Measurements from ENCODE around the gene CD109. TPM values are rescaled to one million over a fixed set of nuclear protein-coding genes. Genes with fewer than 3 reads are reported as not detected.
"Not testable (repeated sequence)": the region's sequence is repeated elsewhere in the genome, so short reads cannot be mapped to it uniquely, and the experiment has no call there.

CD109 gene
- total RNA-seq, 1 donor from 2014 or later: 27.1 TPM

DNA sequence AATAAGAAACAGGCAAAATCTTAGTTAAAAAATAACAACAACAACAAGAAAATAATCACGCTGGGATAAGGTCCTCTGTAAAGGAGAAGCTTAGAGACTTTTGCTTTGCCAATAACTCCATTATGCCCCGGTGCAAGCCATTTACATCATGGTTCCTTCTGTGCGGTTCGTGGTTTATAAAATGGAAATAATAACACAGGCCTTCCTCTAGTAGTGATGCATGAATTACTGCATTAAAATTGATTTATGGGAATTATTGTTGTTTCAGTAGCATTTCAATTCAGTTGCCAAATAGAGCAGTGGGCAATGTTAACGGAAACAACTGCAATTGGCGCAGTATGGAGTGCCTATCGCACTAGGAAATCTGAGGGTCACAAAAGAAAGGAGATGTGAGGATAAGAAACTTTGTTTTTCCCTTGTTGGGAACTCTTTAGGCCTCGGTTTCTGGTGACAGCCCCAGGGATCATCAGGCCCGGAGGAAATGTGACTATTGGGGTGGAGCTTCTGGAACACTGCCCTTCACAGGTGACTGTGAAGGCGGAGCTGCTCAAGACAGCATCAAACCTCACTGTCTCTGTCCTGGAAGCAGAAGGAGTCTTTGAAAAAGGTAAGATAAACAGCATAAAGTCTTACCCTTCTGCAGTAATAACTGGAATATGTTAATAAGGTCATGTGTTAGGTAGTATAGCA is 1.1 kb downstream of the CD109 start:
- no peak for DNase-seq (ENCODE audit: low spot score)
- H3K36me3 Mint-ChIP-seq (ENCODE audit: low read depth): peaks cover 38% of the 10 kb centered on the region
- peak overlapping the region; percentile 95 for H3K27ac Mint-ChIP-seq
- H3K9me3 Mint-ChIP-seq: no peaks in the 10 kb centered on the region
- H3K4me1 Mint-ChIP-seq (ENCODE audit: low read depth): peaks cover 59% of the 10 kb centered on the region
- intact Hi-C loops (cut with micrococcal nuclease): no loop called here
- H3K27me3 Mint-ChIP-seq (ENCODE audit: insufficient read depth): no peaks in the 10 kb centered on the region
- H3K4me3 Mint-ChIP-seq: peak overlapping the region; percentile 88

DNA sequence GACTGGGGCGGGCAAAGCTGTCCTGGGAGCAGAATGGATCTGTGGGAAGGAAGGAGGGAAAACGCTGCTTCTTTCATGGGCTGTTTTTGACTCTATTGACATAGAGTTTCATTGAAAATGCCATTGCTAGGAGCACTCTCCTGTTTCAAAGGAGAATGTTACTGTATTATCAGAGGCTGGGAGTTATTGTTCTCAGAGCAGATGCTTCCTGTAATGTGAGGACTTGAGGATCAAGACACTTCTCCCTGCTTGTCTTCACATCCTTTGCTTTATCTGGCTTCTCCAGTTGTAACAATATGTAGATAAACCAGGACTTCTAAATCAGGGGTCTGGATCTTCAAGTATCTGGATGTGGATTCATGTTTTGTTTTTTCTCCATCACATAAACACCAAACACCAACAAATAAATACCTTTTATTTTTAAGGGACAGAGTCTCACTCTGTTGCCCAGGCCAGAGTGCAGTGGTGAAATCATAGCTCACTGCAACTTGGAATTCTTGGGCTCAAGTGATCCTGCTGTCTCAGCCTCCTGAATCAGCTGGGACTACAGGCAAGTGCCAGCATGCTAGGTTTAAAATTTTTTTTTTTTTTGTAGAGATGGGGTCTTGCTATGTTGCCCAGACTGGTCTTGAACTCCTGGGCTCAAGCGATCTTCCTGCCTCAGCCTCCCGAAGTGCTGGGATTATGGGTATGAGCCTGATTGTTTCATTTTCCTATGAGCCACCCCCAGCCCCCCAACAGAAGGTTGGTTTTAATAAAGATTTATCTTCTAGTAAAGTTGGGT is 3.9 kb downstream of the CD109 start:
- H3K27me3 Mint-ChIP-seq (ENCODE audit: insufficient read depth): no peaks in the 10 kb centered on the region
- intact Hi-C loops (cut with micrococcal nuclease): no loop called here
- DNase-seq (ENCODE audit: low spot score): no peak
- peaks cover 61% of the 10 kb centered on the region for H3K36me3 Mint-ChIP-seq (ENCODE audit: low read depth)
- H3K27ac Mint-ChIP-seq: no peak overlapping the region
- no peaks in the 10 kb centered on the region for H3K9me3 Mint-ChIP-seq
- H3K4me3 Mint-ChIP-seq: peak overlapping the region; percentile 6
- peaks cover 61% of the 10 kb centered on the region for H3K4me1 Mint-ChIP-seq (ENCODE audit: low read depth)

- Mint-ChIP-seq H3K4me3 (no peak overlapping the region), H3K4me1 (ENCODE audit: low read depth) (peaks cover 44% of the 10 kb centered on the region), H3K27ac (peak overlapping the region; percentile 19), H3K9me3 (no peaks in the 10 kb centered on the region), H3K27me3 (ENCODE audit: insufficient read depth) (no peaks in the 10 kb centered on the region), H3K36me3 (ENCODE audit: low read depth) (peaks cover 56% of the 10 kb centered on the region)
- intact Hi-C loops (cut with micrococcal nuclease): loop anchor here (1.0 kb wide), 1 partner anchor 20 kb away; no protein-coding TSS in a partner anchor
- DNase-seq (ENCODE audit: low spot score): no peak
Measured at GRCh38 chr6:73702444-73702843, 6.4 kb downstream of the CD109 start.

- Mint-ChIP-seq H3K36me3 (ENCODE audit: low read depth) (peaks cover 54% of the 10 kb centered on the region), H3K27ac (peak overlapping the region; percentile 86), H3K27me3 (ENCODE audit: insufficient read depth) (no peaks in the 10 kb centered on the region), H3K9me3 (no peaks in the 10 kb centered on the region), H3K4me3 (no peak overlapping the region), H3K4me1 (ENCODE audit: low read depth) (peaks cover 34% of the 10 kb centered on the region)
- intact Hi-C loops (cut with micrococcal nuclease): no loop called here
- DNase-seq (ENCODE audit: low spot score): no peak
Measured at GRCh38 chr6:73703466-73703865, 7.5 kb downstream of the CD109 start.

- Mint-ChIP-seq H3K9me3 (no peaks in the 10 kb centered on the region), H3K4me1 (ENCODE audit: low read depth) (peaks cover 28% of the 10 kb centered on the region), H3K27ac (peak overlapping the region; percentile 86), H3K4me3 (no peak overlapping the region), H3K27me3 (ENCODE audit: insufficient read depth) (no peaks in the 10 kb centered on the region), H3K36me3 (ENCODE audit: low read depth) (peaks cover 53% of the 10 kb centered on the region)
- intact Hi-C loops (cut with micrococcal nuclease): loop anchor here (1.0 kb wide), 1 partner anchor 9 kb away; no protein-coding TSS in a partner anchor
- no peak for DNase-seq (ENCODE audit: low spot score)
Measured at GRCh38 chr6:73704260-73704659, 8.3 kb downstream of the CD109 start.

- intact Hi-C loops (cut with micrococcal nuclease): loop anchor here (1.0 kb wide), 1 partner anchor 9 kb away; no protein-coding TSS in a partner anchor
Measured at GRCh38 chr6:73704798-73705197, 8.8 kb downstream of the CD109 start.

GRCh38 chr6:73706971-73707370 is 11.0 kb downstream of the CD109 start:
- no peaks in the 10 kb centered on the region for H3K27me3 Mint-ChIP-seq (ENCODE audit: insufficient read depth)
- no peak for DNase-seq (ENCODE audit: low spot score)
- H3K4me3 Mint-ChIP-seq: no peak overlapping the region
- H3K9me3 Mint-ChIP-seq: no peaks in the 10 kb centered on the region
- peaks cover 11% of the 10 kb centered on the region for H3K4me1 Mint-ChIP-seq (ENCODE audit: low read depth)
- intact Hi-C loops (cut with micrococcal nuclease): no loop called here
- H3K27ac Mint-ChIP-seq: no peak overlapping the region
- peaks cover 41% of the 10 kb centered on the region for H3K36me3 Mint-ChIP-seq (ENCODE audit: low read depth)

More at GRCh38 chr6:73704798-73705197, 8.8 kb downstream of the CD109 start:
- Mint-ChIP-seq H3K9me3 (no peaks in the 10 kb centered on the region), H3K36me3 (ENCODE audit: low read depth) (peaks cover 51% of the 10 kb centered on the region), H3K27ac (peak overlapping the region; percentile 86), H3K4me3 (no peak overlapping the region), H3K27me3 (ENCODE audit: insufficient read depth) (no peaks in the 10 kb centered on the region), H3K4me1 (ENCODE audit: low read depth) (peaks cover 23% of the 10 kb centered on the region)
- no peak for DNase-seq (ENCODE audit: low spot score)

DNA sequence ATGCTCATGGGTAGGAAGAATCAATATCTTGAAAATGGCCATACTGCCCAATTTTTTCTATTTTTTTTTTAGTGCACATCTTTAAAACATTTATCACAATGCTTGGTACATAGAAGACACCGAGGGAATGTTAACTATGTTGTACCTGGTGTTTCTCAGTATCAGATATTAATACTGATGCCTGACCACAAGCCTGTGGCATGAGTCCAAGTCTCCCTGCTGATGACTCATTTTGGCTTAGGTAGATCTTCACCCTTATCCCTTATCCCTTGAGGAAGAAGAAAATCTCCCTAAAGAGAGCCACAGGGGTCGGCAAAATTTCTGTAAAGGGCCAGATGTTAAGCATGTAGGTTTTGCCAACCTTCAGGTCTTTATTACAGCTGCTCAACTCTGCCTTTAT is 14.5 kb downstream of the CD109 start:
- intact Hi-C loops (cut with micrococcal nuclease): no loop called here
- H3K27me3 Mint-ChIP-seq (ENCODE audit: insufficient read depth): no peaks in the 10 kb centered on the region
- H3K36me3 Mint-ChIP-seq (ENCODE audit: low read depth): peaks cover 34% of the 10 kb centered on the region
- H3K4me3 Mint-ChIP-seq: no peak overlapping the region
- H3K4me1 Mint-ChIP-seq (ENCODE audit: low read depth): peaks cover 26% of the 10 kb centered on the region
- H3K9me3 Mint-ChIP-seq: no peaks in the 10 kb centered on the region
- no peak overlapping the region for H3K27ac Mint-ChIP-seq
- no peak for DNase-seq (ENCODE audit: low spot score)

DNA sequence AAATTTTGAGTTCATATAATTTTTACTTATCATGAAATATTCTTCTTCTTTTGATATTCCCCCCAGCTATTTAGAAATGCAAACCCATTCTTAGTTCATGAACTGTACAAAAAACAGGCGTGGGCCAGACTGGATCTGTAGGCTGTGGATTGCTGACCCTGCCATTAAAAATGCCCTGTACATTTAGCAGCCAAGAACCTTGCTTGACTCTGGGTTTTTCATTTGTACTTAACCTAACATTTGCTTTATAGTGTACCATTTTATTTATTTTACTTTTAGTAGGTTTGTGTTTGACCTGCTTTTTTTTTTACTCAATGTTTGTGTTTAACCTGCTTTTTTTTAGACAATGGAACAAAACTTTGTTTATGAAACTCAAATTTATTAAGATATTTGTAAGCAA is 14.9 kb downstream of the CD109 start:
- Mint-ChIP-seq H3K4me1 (ENCODE audit: low read depth) (peaks cover 29% of the 10 kb centered on the region), H3K4me3 (no peak overlapping the region), H3K36me3 (ENCODE audit: low read depth) (peaks cover 37% of the 10 kb centered on the region), H3K9me3 (no peaks in the 10 kb centered on the region), H3K27me3 (ENCODE audit: insufficient read depth) (no peaks in the 10 kb centered on the region), H3K27ac (no peak overlapping the region)
- intact Hi-C loops (cut with micrococcal nuclease): no loop called here
- no peak for DNase-seq (ENCODE audit: low spot score)

- Mint-ChIP-seq H3K27ac (no peak overlapping the region), H3K36me3 (ENCODE audit: low read depth) (peaks cover 45% of the 10 kb centered on the region), H3K9me3 (no peaks in the 10 kb centered on the region), H3K27me3 (ENCODE audit: insufficient read depth) (no peaks in the 10 kb centered on the region), H3K4me1 (ENCODE audit: low read depth) (peaks cover 32% of the 10 kb centered on the region), H3K4me3 (no peak overlapping the region)
- intact Hi-C loops (cut with micrococcal nuclease): no loop called here
- DNase-seq (ENCODE audit: low spot score): no peak
Measured at GRCh38 chr6:73712535-73713173, 16.7 kb downstream of the CD109 start.

GRCh38 chr6:73713426-73714147 is 17.6 kb downstream of the CD109 start:
- intact Hi-C loops (cut with micrococcal nuclease): no loop called here
- H3K9me3 Mint-ChIP-seq: no peaks in the 10 kb centered on the region
- H3K27ac Mint-ChIP-seq: no peak overlapping the region
- DNase-seq (ENCODE audit: low spot score): no peak
- H3K4me3 Mint-ChIP-seq: peak overlapping the region; percentile 15
- no peaks in the 10 kb centered on the region for H3K27me3 Mint-ChIP-seq (ENCODE audit: insufficient read depth)
- H3K4me1 Mint-ChIP-seq (ENCODE audit: low read depth): peaks cover 40% of the 10 kb centered on the region
- peaks cover 42% of the 10 kb centered on the region for H3K36me3 Mint-ChIP-seq (ENCODE audit: low read depth)

DNA sequence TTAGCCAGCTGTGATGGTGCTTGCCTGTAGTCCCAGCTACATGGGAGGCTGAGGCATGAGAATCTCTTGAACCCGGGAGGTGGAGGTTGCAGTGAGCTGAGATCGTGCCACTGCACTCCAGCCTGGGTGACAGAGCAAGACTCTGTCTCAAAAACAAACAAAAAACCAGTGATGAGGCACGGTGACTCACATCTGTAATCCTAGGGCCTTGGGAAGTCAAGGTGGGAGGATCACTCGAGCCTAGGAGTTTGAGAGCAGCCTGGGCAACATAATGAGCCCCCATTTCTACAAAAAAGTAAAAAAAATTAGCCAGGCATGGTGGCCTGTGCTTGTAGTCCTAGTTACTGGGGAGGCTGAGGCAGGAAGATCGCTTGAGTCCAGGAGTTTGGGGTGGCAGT is 19.1 kb downstream of the CD109 start:
- intact Hi-C loops (cut with micrococcal nuclease); H3K4me3 Mint-ChIP-seq; DNase-seq (ENCODE audit: low spot score); H3K27me3 Mint-ChIP-seq (ENCODE audit: insufficient read depth); H3K9me3 Mint-ChIP-seq: not testable (repeated sequence)
- peaks cover 46% of the 10 kb centered on the region for H3K4me1 Mint-ChIP-seq (ENCODE audit: low read depth)
- H3K27ac Mint-ChIP-seq: peak overlapping the region; percentile 42
- H3K36me3 Mint-ChIP-seq (ENCODE audit: low read depth): peaks cover 38% of the 10 kb centered on the region
